ENCODE data around the gene DYNC1LI2. TPM values are rescaled to one million over a fixed set of nuclear protein-coding genes. Genes with fewer than 3 reads are reported as not detected.

DYNC1LI2 gene
- total RNA-seq, 1 experiment from 2014 or later: 94.2 TPM

- Histone ChIP-seq H3K23ac (ENCODE audit: insufficient read length, low read depth, low read length) (no peak overlapping the region), H3K79me2 (ENCODE audit: insufficient read depth, low read length) (no peaks in the 10 kb centered on the region), H2BK20ac (ENCODE audit: low read depth, low read length, poor library complexity, severe bottlenecking) (no peak overlapping the region), H3K4ac (ENCODE audit: low read depth, low read length) (no peak overlapping the region), H4K20me1 (ENCODE audit: control insufficient read depth, insufficient read depth, insufficient read length) (peaks cover 3% of the 10 kb centered on the region), H2BK120ac (ENCODE audit: low read depth, low read length, poor library complexity, severe bottlenecking) (no peak overlapping the region), H3K23me2 (ENCODE audit: insufficient read length, low read depth, low read length, poor library complexity, severe bottlenecking) (no peaks in the 10 kb centered on the region), H3K56ac (ENCODE audit: insufficient read length, low read depth, low read length) (no peak overlapping the region), H3K9me3 (ENCODE audit: control insufficient read depth, low read depth, low read length) (no peaks in the 10 kb centered on the region), H3K14ac (ENCODE audit: insufficient read depth, low read length) (no peak overlapping the region), H3K27ac (ENCODE audit: insufficient read length, low read depth, low read length) (no peak overlapping the region), H3K4me1 (ENCODE audit: insufficient read depth, low read length) (no peaks in the 10 kb centered on the region), H2AFZ (ENCODE audit: low read length) (no peak overlapping the region), H2BK12ac (ENCODE audit: insufficient read length, low read depth, low read length) (no peak overlapping the region), H3K79me1 (ENCODE audit: insufficient read depth, low read depth, low read length, poor library complexity, severe bottlenecking) (peaks cover 4% of the 10 kb centered on the region), H2BK15ac (ENCODE audit: low read depth, low read length) (no peak overlapping the region), H2BK5ac (ENCODE audit: insufficient read length, low read length) (no peak overlapping the region), H3T11ph (ENCODE audit: low read length) (no peak overlapping the region), H3K18ac (ENCODE audit: insufficient read length, low read depth, low read length) (no peak overlapping the region), H2AK5ac (ENCODE audit: insufficient read length, low read length) (no peak overlapping the region), H3K4me2 (ENCODE audit: insufficient read depth, insufficient read length, low read length) (no peak overlapping the region), H3K27me3 (ENCODE audit: insufficient read depth, low read length) (no peaks in the 10 kb centered on the region), H3K9ac (ENCODE audit: extremely low read depth, insufficient read length, low read length) (no peak overlapping the region), H4K8ac (replicated peaks; ENCODE audit: insufficient read length, low read depth, low read length) (no peak overlapping the region), H4K5ac (ENCODE audit: insufficient read length, low read depth, low read length) (no peak overlapping the region), H4K91ac (ENCODE audit: insufficient read length, low read depth, low read length) (no peak overlapping the region)
- Mint-ChIP-seq H3K36me3 (ENCODE audit: insufficient read depth in 1 of 3, low read depth in 3 of 3) (peaks cover 2 to 20% (median 9%) of the 10 kb centered on the region in 3 experiments; a peak in 5 of 7 replicates), H3K9me3 (no peaks in the 10 kb centered on the region), H3K27me3 (ENCODE audit: low read depth) (no peaks in the 10 kb centered on the region), H3K4me3 (no peak overlapping the region; a peak in 1 of 5 replicates), H3K4me1 (peaks cover 4 to 9% of the 10 kb centered on the region in 2 experiments; a peak in 3 of 4 replicates), H3K27ac (peak overlapping the region; percentile 27 to 91 (median 81); a peak in 4 of 7 replicates)
- TF ChIP-seq CTCF (conservative IDR thresholded peaks at IDR 0.05): no peak
- no CpG with 5 or more reads among the region's 7 CpGs for WGBS (ENCODE audit: extremely low coverage, insufficient read length, low lambda C conversion rate)
- DNase-seq: no peak
Measured at GRCh38 chr16:66677179-66677578, 74.2 kb downstream of the DYNC1LI2 start.
